ENCODE measurements around the gene CDS2.

CDS2 gene

GRCh38 chr20:5153612-5154542 lies 27.1 kb downstream of the CDS2 start:
- no peak for DNase-seq (ENCODE audit: low spot score)

GRCh38 chr20:5154543-5154925 lies 27.7 kb downstream of the CDS2 start:
- no peak for DNase-seq (ENCODE audit: low spot score)

GRCh38 chr20:5155404-5155803 lies 28.6 kb downstream of the CDS2 start:
- no peak for DNase-seq (ENCODE audit: low spot score)

DNA sequence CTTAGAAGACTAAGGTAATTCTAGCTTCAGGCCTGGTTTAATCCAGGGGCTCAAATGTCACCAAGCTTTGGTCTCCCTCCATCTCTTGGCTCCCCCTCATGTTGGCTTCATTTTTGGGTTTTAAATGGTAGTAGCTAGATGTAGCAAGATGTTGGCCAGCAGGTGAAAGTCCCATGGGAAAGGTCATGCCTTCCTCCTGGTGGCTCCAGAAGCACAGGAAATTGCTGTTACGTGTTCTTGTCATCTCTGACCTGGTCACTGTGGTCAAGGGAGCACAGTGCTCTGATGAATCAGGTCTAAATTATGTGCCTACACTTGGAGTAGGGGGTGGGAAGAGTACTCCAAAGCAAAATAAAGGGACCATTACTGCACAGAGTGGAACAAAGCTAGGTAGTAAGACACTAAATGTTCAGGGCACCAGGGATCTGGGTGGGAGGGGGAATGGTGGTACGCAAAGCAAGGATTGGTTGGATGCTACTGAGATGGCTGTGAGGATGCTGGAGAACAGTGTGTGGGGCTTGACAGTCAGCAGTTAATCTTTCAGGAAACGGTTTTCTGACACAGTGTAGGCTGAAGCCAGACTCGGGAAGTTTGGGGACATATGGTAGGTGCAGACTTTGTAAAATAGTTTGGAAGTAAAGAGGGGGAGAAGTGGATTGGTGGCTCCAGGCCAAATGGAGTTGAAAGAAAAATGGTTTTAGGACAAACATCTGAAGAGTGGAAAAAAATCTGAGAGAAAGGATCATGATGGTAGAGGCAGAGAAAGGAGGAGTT lies 30.1 kb downstream of the CDS2 start:
- DNase-seq (ENCODE audit: low spot score): peak; percentile 46

DNA sequence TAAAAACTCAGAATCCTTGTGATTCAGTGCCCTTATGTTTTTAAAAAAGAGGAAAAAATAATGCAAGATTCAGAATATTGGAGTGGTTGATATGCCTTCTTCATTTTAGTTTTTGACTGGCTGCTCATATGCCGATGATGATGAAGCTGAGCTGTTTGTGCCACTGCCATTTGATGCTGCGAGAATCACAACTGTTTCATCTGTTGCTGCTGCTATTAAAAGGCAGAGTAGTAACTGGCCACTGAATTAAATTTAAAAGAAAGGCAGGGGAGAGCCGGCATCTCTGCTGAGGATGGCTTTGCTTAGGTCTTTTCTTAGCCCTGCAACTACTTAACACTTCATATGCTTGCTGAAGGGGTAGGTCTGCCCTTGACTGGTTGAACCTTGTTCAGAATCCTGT lies 33.1 kb downstream of the CDS2 start:
- no peak for DNase-seq (ENCODE audit: low spot score)

GRCh38 chr20:5160882-5161281 lies 34.1 kb downstream of the CDS2 start:
- DNase-seq (ENCODE audit: low spot score): no peak

DNA sequence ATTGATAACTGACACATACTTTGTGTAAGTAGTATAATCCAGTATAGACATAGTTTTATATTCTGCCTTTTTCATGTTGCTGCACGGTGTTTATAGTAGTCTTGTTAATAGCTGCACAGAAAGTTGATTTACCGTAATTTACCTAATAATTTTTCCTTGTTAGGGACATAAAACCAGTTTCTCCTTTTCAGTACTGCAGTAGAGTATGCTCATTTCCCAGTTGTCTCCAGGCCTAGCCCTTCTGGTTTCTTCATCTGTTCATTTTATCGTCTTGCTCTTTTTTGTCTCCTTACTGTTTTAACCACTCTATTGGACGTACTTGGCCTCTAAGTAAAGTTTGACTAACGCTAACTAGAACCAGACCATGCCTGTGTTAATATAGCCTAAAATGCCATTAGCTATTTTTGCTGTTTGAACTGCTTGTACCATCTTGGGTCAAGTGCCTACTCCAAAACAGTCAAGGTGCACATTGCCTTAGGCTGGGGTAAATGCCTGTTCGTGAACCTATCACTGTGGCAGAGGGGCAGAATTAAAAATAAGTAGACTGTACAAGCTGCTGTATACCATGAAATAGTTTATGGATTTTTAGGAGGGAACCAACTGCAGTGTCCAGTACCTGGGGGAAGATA lies 34.8 kb downstream of the CDS2 start:
- no peak for DNase-seq (ENCODE audit: low spot score)

GRCh38 chr20:5164645-5165625 lies 38.1 kb downstream of the CDS2 start:
- DNase-seq (ENCODE audit: low spot score): no peak

DNA sequence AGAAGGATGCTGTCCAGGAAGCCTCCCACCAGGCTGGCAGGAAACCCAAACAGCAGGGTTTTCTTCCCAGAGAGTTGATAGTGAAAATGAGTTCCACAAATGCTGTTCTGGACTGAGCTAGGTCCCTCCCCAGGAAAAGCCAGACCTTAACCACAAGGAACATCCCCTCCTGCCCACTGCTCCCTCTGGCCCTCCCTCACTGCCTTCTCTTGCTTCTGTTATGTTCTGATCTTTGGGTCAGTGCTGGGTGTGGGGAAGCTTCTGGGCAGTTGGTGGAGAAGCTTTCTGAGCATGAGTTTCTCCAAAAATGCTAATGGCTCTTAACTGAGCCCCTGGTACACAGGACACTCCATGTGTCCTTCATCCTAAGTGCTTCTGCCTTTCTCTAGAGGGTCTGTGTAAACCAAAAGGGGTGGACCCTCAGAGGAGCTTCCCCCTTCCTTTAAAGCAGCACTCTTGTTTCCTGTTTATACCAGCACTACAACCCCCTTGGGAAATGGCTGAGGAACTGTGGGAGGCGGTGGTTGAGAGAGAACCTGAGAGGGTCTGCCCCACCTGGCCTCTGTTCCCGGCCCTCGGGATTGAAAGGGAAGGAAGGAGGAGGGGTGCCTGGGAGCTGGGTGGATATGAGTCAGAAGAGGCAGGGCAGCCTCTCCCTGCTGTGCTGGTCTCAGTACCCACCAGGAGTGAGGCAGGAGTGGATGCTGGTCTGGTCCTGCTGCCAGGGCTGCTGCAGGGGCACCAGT lies 42.0 kb downstream of the CDS2 start:
- DNase-seq (ENCODE audit: low spot score): peak; percentile 62

- no peak for DNase-seq (ENCODE audit: low spot score)
These were observed 43.5 kb downstream of the CDS2 start for GRCh38 chr20:5170341-5170740.

- DNase-seq (ENCODE audit: low spot score): peak; percentile 67
These were observed 44.4 kb downstream of the CDS2 start for GRCh38 chr20:5171064-5171789.

- DNase-seq (ENCODE audit: low spot score): no peak
These were observed 45.0 kb downstream of the CDS2 start for GRCh38 chr20:5171790-5172164.

GRCh38 chr20:5172167-5172601 lies 45.4 kb downstream of the CDS2 start:
- DNase-seq (ENCODE audit: low spot score): no peak

GRCh38 chr20:5172903-5173463 lies 46.2 kb downstream of the CDS2 start:
- DNase-seq (ENCODE audit: low spot score): no peak

- DNase-seq (ENCODE audit: low spot score): no peak
These were observed 46.9 kb downstream of the CDS2 start for GRCh38 chr20:5173751-5174150.

- no peak for DNase-seq (ENCODE audit: low spot score)
These were observed 50.3 kb downstream of the CDS2 start for GRCh38 chr20:5177071-5177470.

- no peak for DNase-seq (ENCODE audit: low spot score)
These were observed 51.2 kb downstream of the CDS2 start for GRCh38 chr20:5178046-5178445.

- no peak for DNase-seq (ENCODE audit: low spot score)
These were observed 53.6 kb downstream of the CDS2 start for GRCh38 chr20:5180421-5180820.

DNA sequence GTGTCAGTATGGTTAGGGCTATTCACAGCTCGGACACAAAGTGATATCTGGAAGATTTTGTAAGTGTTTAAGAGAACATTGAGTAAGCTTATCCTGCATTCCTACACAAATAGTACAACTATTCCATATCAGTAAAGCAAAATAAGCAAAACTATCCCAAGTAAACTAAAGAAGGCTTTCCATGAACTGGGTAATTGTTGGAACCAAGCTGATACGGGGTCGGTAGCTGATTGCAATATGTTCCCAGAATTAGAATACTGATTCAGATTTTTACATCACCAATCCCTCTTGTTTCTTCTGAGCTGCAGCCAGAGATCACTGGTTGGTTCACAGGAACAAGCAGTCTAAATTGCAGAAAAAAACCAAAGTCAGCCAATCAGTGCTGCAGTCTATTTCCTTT lies 54.1 kb downstream of the CDS2 start:
- DNase-seq (ENCODE audit: low spot score): no peak

- no peak for DNase-seq (ENCODE audit: low spot score)
These were observed 54.7 kb downstream of the CDS2 start for GRCh38 chr20:5181492-5181891.
